NB4 (cell line): ENCODE results near the gene NTNG1.

Experiments
- CTCF ChIP-seq: IDR thresholded peaks from one replicate; pipeline ENCODE4 v1.5.1; 2012; ENCODE audit warnings: low read depth, low read length
- TF ChIP-seq, protein P1 (sequence below): IDR thresholded peaks from 2 replicates; pipeline ENCODE4 v1.6.1; 2011; ENCODE audit warnings: low read depth, low read length

DNA sequence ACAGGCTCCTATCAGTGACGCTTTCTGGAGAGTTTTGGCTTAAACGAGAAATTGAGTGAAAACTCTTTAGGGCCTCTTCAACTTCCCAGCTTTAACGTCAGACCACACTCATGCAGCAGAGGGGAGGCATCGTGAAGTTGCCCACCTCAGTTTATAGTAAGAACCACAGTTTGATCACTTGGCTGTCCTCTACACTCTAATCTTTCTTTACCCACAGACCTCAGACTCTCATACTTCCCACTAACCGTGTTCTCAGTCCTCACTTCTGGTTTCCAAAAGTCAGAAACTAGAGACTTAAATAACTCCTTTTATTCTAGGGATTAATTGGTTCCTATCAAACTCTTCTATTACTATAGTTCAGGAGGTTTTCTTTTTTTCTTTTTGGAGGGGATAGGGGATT lies 302.2 kb downstream of the NTNG1 start:
- TF ChIP-seq CTCF, result no peak
- TF ChIP-seq, protein P1, sequence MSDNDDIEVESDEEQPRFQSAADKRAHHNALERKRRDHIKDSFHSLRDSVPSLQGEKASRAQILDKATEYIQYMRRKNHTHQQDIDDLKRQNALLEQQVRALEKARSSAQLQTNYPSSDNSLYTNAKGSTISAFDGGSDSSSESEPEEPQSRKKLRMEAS, result no peak
